Stimulated activated naive B cell treated with anti-CD40 and anti-IgM and Interleukin-4, amounts not matched to agents 10 μg/mL and 1 μg/mL and 100 μg/mL, for 72 hours (primary cell): ENCODE results near the gene NPEPPS.
"Not testable (repeated sequence)": the region's sequence is repeated elsewhere in the genome, so short reads cannot be mapped to it uniquely, and the experiment has no call there.

Source experiments
- ATAC-seq, 2 donors: fragments of 150-1000 bp; cut with Tn5 transposase; replicated peaks; 2 replicates each; pipeline ENCODE4 v1.10.0; 2021; ENCODE audit warnings: moderate library complexity in 1 of 2
- DNase-seq: peaks from one replicate; pipeline ENCODE4 v3.0.0; 2021
- H3K27ac Mint-ChIP-seq: one replicate; pipeline ENCODE4 v1.8.0; 2022; ENCODE audit warnings: mild to moderate bottlenecking, mixed read lengths
- H3K27me3 Mint-ChIP-seq, 2 donors: one replicate each; pipeline ENCODE4 v1.8.0; 2022; ENCODE audit warnings: mixed read lengths in 2 of 2
- H3K36me3 Mint-ChIP-seq, 2 donors: one replicate each; pipeline ENCODE4 v1.8.0; 2022; ENCODE audit warnings: mixed read lengths in 2 of 2, mild to moderate bottlenecking in 1 of 2
- H3K4me1 Mint-ChIP-seq, 2 donors: one replicate each; pipeline ENCODE4 v1.8.0; 2022; ENCODE audit warnings: mixed read lengths in 2 of 2, mild to moderate bottlenecking in 1 of 2
- H3K4me3 Mint-ChIP-seq, 2 donors: one replicate each; pipeline ENCODE4 v1.8.0; 2022; ENCODE audit warnings: mild to moderate bottlenecking in 2 of 2, mixed read lengths in 2 of 2, moderate library complexity in 1 of 2
- H3K9me3 Mint-ChIP-seq, 2 donors: one replicate each; pipeline ENCODE4 v1.8.0; 2022; ENCODE audit warnings: mixed read lengths in 2 of 2, mild to moderate bottlenecking in 1 of 2

Gene NPEPPS

GRCh38 chr17:47530557-47531232 lies at the start of gene NPEPPS:
TSS of gene NPEPPS (plus strand) at chr17:47531108. CDS start at chr17:47531301, 193 bp downstream.
- not testable (repeated sequence) for H3K27me3 Mint-ChIP-seq, H3K36me3 Mint-ChIP-seq, H3K4me1 Mint-ChIP-seq, H3K9me3 Mint-ChIP-seq
- peak; percentile 81 to 84 for ATAC-seq
- Mint-ChIP-seq H3K27ac (peak within 1 kb of the TSS; percentile 95), H3K4me3 (peak within 1 kb of the TSS; percentile 95 to 96)
- DNase-seq: peak; percentile 65

GRCh38 chr17:47491841-47492212 lies 39.1 kb upstream of the NPEPPS start:
- Mint-ChIP-seq H3K27ac (peak overlapping the region; percentile 97), H3K4me1 (peaks cover 3 to 18% of the 10 kb centered on the region in 2 donors), H3K36me3 (peaks cover 16 to 21% of the 10 kb centered on the region in 2 donors), H3K4me3 (peak overlapping the region; percentile 94 to 96)
- H3K9me3 Mint-ChIP-seq, H3K27me3 Mint-ChIP-seq, DNase-seq: not testable (repeated sequence)
- ATAC-seq: peak; percentile 1 to 3

- H3K36me3 Mint-ChIP-seq, H3K27me3 Mint-ChIP-seq, ATAC-seq, H3K9me3 Mint-ChIP-seq, H3K4me3 Mint-ChIP-seq, H3K27ac Mint-ChIP-seq, DNase-seq: not testable (repeated sequence)
- peaks cover 6 to 10% of the 10 kb centered on the region in 2 donors for H3K4me1 Mint-ChIP-seq
Observed at GRCh38 chr17:47499074-47499473, 31.8 kb upstream of the NPEPPS start.

GRCh38 chr17:47499494-47499893 lies 31.4 kb upstream of the NPEPPS start:
- H3K36me3 Mint-ChIP-seq, ATAC-seq, H3K27ac Mint-ChIP-seq, H3K9me3 Mint-ChIP-seq, DNase-seq, H3K4me3 Mint-ChIP-seq, H3K27me3 Mint-ChIP-seq: not testable (repeated sequence)
- H3K4me1 Mint-ChIP-seq: peaks cover 6 to 10% of the 10 kb centered on the region in 2 donors

- H3K4me1 Mint-ChIP-seq: peaks cover 6 to 10% of the 10 kb centered on the region in 2 donors
- H3K4me3 Mint-ChIP-seq, ATAC-seq, DNase-seq, H3K27me3 Mint-ChIP-seq, H3K9me3 Mint-ChIP-seq, H3K27ac Mint-ChIP-seq, H3K36me3 Mint-ChIP-seq: not testable (repeated sequence)
Observed at GRCh38 chr17:47500620-47501019, 30.3 kb upstream of the NPEPPS start.

- H3K27me3 Mint-ChIP-seq, H3K27ac Mint-ChIP-seq, H3K9me3 Mint-ChIP-seq, DNase-seq, H3K36me3 Mint-ChIP-seq: not testable (repeated sequence)
- peak; percentile 86 to 88 for ATAC-seq
- H3K4me3 Mint-ChIP-seq: peak overlapping the region in 1 of 2 donors; percentile 8
- H3K4me1 Mint-ChIP-seq: peaks cover 6 to 10% of the 10 kb centered on the region in 2 donors
Observed at GRCh38 chr17:47502122-47502731, 28.7 kb upstream of the NPEPPS start.

- not testable (repeated sequence) for H3K36me3 Mint-ChIP-seq, H3K4me3 Mint-ChIP-seq, H3K27me3 Mint-ChIP-seq, H3K9me3 Mint-ChIP-seq, H3K27ac Mint-ChIP-seq, DNase-seq
- ATAC-seq: peak; percentile 40 to 54
- peaks cover 6 to 10% of the 10 kb centered on the region in 2 donors for H3K4me1 Mint-ChIP-seq
Observed at GRCh38 chr17:47502776-47503455, 28.0 kb upstream of the NPEPPS start.

GRCh38 chr17:47511701-47512146 lies 19.2 kb upstream of the NPEPPS start:
- peak; percentile 87 to 89 for ATAC-seq
- H3K4me3 Mint-ChIP-seq, H3K4me1 Mint-ChIP-seq, H3K27ac Mint-ChIP-seq, H3K36me3 Mint-ChIP-seq, H3K27me3 Mint-ChIP-seq, H3K9me3 Mint-ChIP-seq: not testable (repeated sequence)
- DNase-seq: peak; percentile 6

GRCh38 chr17:47513301-47513700 lies 17.6 kb upstream of the NPEPPS start:
- H3K36me3 Mint-ChIP-seq, ATAC-seq, H3K27ac Mint-ChIP-seq, DNase-seq, H3K27me3 Mint-ChIP-seq, H3K9me3 Mint-ChIP-seq, H3K4me1 Mint-ChIP-seq, H3K4me3 Mint-ChIP-seq: not testable (repeated sequence)

- not testable (repeated sequence) for H3K4me1 Mint-ChIP-seq, H3K9me3 Mint-ChIP-seq, H3K27me3 Mint-ChIP-seq, ATAC-seq, H3K27ac Mint-ChIP-seq, H3K4me3 Mint-ChIP-seq, H3K36me3 Mint-ChIP-seq, DNase-seq
Observed at GRCh38 chr17:47518880-47519279, 12.0 kb upstream of the NPEPPS start.

GRCh38 chr17:47519365-47519764 lies 11.5 kb upstream of the NPEPPS start:
- not testable (repeated sequence) for H3K4me3 Mint-ChIP-seq, H3K4me1 Mint-ChIP-seq, H3K27ac Mint-ChIP-seq, H3K9me3 Mint-ChIP-seq, ATAC-seq, H3K27me3 Mint-ChIP-seq, DNase-seq, H3K36me3 Mint-ChIP-seq

GRCh38 chr17:47520279-47520678 lies 10.6 kb upstream of the NPEPPS start:
- H3K4me1 Mint-ChIP-seq, H3K27ac Mint-ChIP-seq, H3K36me3 Mint-ChIP-seq, H3K9me3 Mint-ChIP-seq, ATAC-seq, H3K27me3 Mint-ChIP-seq, H3K4me3 Mint-ChIP-seq, DNase-seq: not testable (repeated sequence)

GRCh38 chr17:47521434-47521833 lies 9.5 kb upstream of the NPEPPS start:
- DNase-seq, H3K27ac Mint-ChIP-seq: not testable (repeated sequence)

GRCh38 chr17:47522341-47522740 lies 8.6 kb upstream of the NPEPPS start:
- H3K9me3 Mint-ChIP-seq, DNase-seq, H3K27me3 Mint-ChIP-seq, H3K4me3 Mint-ChIP-seq, H3K4me1 Mint-ChIP-seq, H3K36me3 Mint-ChIP-seq, H3K27ac Mint-ChIP-seq: not testable (repeated sequence)
- peak; percentile 78 to 85 for ATAC-seq

More at GRCh38 chr17:47521434-47521833, 9.5 kb upstream of the NPEPPS start:
- H3K4me1 Mint-ChIP-seq, H3K36me3 Mint-ChIP-seq, ATAC-seq, H3K4me3 Mint-ChIP-seq, H3K27me3 Mint-ChIP-seq, H3K9me3 Mint-ChIP-seq: not testable (repeated sequence)
